PC-3 (cell line): ENCODE results near the gene UQCC5. TPM values are rescaled to one million over a fixed set of nuclear protein-coding genes. Genes with fewer than 3 reads are reported as not detected.

Experiments used
- ATAC-seq: fragments of 200-7000 bp; cut with Tn5 transposase; 2 replicates; pipeline ENCODE4 v1.9.1; 2020; ENCODE audit warnings: mild to moderate bottlenecking, moderate library complexity
- BruUV-seq: library from RNA; stranded (reverse); fragments of 400-500 nt; replicated peaks from 2 replicates; lab custom pipeline; 2021; lab: Mats Ljungman, UMichigan
- CTCF ChIA-PET: fragments of 300-600 bp; sonication (Branson Sonifier 250); formaldehyde crosslinking; loops from one replicate; lab custom pipeline; 2022; ENCODE audit warnings: antibody characterized with exemption; lab: Charles Lee
- POLR2A ChIA-PET: fragments of 300-600 bp; sonication (Branson Sonifier 250); formaldehyde crosslinking; loops from one replicate; lab custom pipeline; 2022; ENCODE audit warnings: antibody characterized with exemption; ENCODE audit not compliant: unreplicated experiment; lab: Charles Lee
- DNase-seq: peaks from one replicate; pipeline ENCODE4 v3.0.0-alpha.2; 2015
- H2AFZ ChIP-seq: fragments of 300-600 bp; sonication (generic); 2 replicates; pipeline ENCODE4 v1.6.0; 2016; ENCODE audit warnings: antibody characterized with exemption, low read length
- H3F3A ChIP-seq: fragments of 300-600 bp; sonication (generic); one replicate; pipeline ENCODE4 v1.6.0; 2017; ENCODE audit warnings: antibody characterized with exemption, low read length, control low read depth, mild to moderate bottlenecking; ENCODE audit not compliant: unreplicated experiment
- H3K27ac ChIP-seq: fragments of 300-600 bp; sonication (generic); 2 replicates; pipeline ENCODE4 v1.5.1; 2016; ENCODE audit warnings: mild to moderate bottlenecking, low read length
- H3K27me3 ChIP-seq: fragments of 300-600 bp; sonication (generic); 2 replicates; pipeline ENCODE4 v1.6.1; 2016; ENCODE audit warnings: low read length, mixed read lengths
- H3K36me3 ChIP-seq: fragments of 300-600 bp; sonication (generic); 2 replicates; pipeline ENCODE4 v1.6.1; 2016; ENCODE audit warnings: low read depth, mixed run types, low read length, mixed read lengths
- H3K4me1 ChIP-seq: fragments of 300-600 bp; sonication (generic); 2 replicates; pipeline ENCODE4 v1.5.1; 2016; ENCODE audit warnings: low read length; ENCODE audit not compliant: insufficient read depth
- H3K4me2 ChIP-seq: fragments of 300-600 bp; sonication (generic); 2 replicates; pipeline ENCODE4 v1.6.0; 2016; ENCODE audit warnings: low read length
- H3K4me3 ChIP-seq: fragments of 300-600 bp; sonication (generic); 2 replicates; pipeline ENCODE4 v1.5.1; 2016; ENCODE audit warnings: mild to moderate bottlenecking, low read length, mixed read lengths
- H3K79me2 ChIP-seq: fragments of 300-600 bp; sonication (generic); 2 replicates; pipeline ENCODE4 v1.6.1; 2017; ENCODE audit warnings: low read length, mixed read lengths
- H3K9ac ChIP-seq: fragments of 300-600 bp; sonication (generic); 2 replicates; pipeline ENCODE4 v1.6.0; 2016; ENCODE audit warnings: mild to moderate bottlenecking, low read length
- H3K9me2 ChIP-seq: fragments of 300-600 bp; sonication (generic); replicated peaks from 2 replicates; pipeline ENCODE4 v1.6.1; 2016; ENCODE audit warnings: mixed run types, low read length, mixed read lengths
- H3K9me3 ChIP-seq: fragments of 300-600 bp; sonication (generic); 2 replicates; pipeline ENCODE4 v1.6.1; 2016; ENCODE audit warnings: low read length, mixed read lengths
- H4K20me1 ChIP-seq: fragments of 300-600 bp; sonication (generic); 2 replicates; pipeline ENCODE4 v1.6.1; 2016; ENCODE audit warnings: low read length, mixed read lengths
- EZH2 ChIP-seq: fragments of 300-600 bp; sonication (generic); IDR thresholded peaks from one replicate; pipeline ENCODE4 v1.6.1; 2017; ENCODE audit warnings: antibody characterized with exemption, mild to moderate bottlenecking, low read length; ENCODE audit not compliant: unreplicated experiment
- EZH2phosphoT487 ChIP-seq: fragments of 300-600 bp; sonication (generic); IDR thresholded peaks from 2 replicates; pipeline ENCODE4 v1.6.1; 2018; ENCODE audit warnings: mild to moderate bottlenecking, antibody characterized with exemption, low read length, borderline replicate concordance
- intact Hi-C: fragments of 100-400 bp; cut with micrococcal nuclease; formaldehyde crosslinking; loops from 2 replicates; pipeline ENCODE4 v1.9.0; 2023
- total RNA-seq: library from RNA; depleted of rRNA; stranded (reverse); fragments of >200 nt; gene quantifications from 2 replicates; pipeline ENCODE4 v1.2.3, GENCODE V29; 2014
- TF ChIP-seq, protein P1 (sequence below): fragments of 300-600 bp; sonication (generic); conservative IDR thresholded peaks from 2 replicates; pipeline ENCODE4 v1.5.1; 2017; ENCODE audit warnings: antibody characterized with exemption, low read depth, mild to moderate bottlenecking, low read length

The UQCC5 gene
- total RNA-seq, 1 experiment from 2014 or later = 26.1 TPM

GRCh38 chr3:52502808-52503350 is 33.5 kb upstream of the UQCC5 start:
- Histone ChIP-seq H4K20me1 (no peaks in the 10 kb centered on the region), H3K27ac (no peak overlapping the region), H3K79me2 (no peaks in the 10 kb centered on the region), H3K27me3 (no peaks in the 10 kb centered on the region), H3K4me1 (peaks cover 13% of the 10 kb centered on the region; the same call in 1 of the 2 replicates), H3K9ac (no peak overlapping the region), H3K9me2 (no peaks in the 10 kb centered on the region), H3K4me3 (no peak overlapping the region), H3F3A (no peaks in the 10 kb centered on the region), H3K9me3 (no peaks in the 10 kb centered on the region), H2AFZ (no peak overlapping the region), H3K36me3 (no peaks in the 10 kb centered on the region), H3K4me2 (no peak overlapping the region)
- intact Hi-C loops = no loop called here
- ChIA-PET CTCF (no interaction called here), POLR2A (no interaction called here)
- TF ChIP-seq EZH2phosphoT487 (no peak), EZH2 (no peak)
- TF ChIP-seq, protein P1, sequence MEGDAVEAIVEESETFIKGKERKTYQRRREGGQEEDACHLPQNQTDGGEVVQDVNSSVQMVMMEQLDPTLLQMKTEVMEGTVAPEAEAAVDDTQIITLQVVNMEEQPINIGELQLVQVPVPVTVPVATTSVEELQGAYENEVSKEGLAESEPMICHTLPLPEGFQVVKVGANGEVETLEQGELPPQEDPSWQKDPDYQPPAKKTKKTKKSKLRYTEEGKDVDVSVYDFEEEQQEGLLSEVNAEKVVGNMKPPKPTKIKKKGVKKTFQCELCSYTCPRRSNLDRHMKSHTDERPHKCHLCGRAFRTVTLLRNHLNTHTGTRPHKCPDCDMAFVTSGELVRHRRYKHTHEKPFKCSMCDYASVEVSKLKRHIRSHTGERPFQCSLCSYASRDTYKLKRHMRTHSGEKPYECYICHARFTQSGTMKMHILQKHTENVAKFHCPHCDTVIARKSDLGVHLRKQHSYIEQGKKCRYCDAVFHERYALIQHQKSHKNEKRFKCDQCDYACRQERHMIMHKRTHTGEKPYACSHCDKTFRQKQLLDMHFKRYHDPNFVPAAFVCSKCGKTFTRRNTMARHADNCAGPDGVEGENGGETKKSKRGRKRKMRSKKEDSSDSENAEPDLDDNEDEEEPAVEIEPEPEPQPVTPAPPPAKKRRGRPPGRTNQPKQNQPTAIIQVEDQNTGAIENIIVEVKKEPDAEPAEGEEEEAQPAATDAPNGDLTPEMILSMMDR = no peak
- BruUV-seq = no TSS peak
- DNase-seq (no peak), ATAC-seq (no peak)

- no peaks in the 10 kb centered on the region for H3K36me3 ChIP-seq
- ChIA-PET POLR2A (no interaction called here), CTCF (no interaction called here)
- no peak overlapping the region for H2AFZ ChIP-seq
- DNase-seq = no peak
- peaks cover 13% of the 10 kb centered on the region; the same call in 1 of the 2 replicates for H3K4me1 ChIP-seq
- no peak overlapping the region for H3K27ac ChIP-seq
- intact Hi-C loops = no loop called here
- no peaks in the 10 kb centered on the region for H3K27me3 ChIP-seq
- no peaks in the 10 kb centered on the region for H3K79me2 ChIP-seq
- no TSS peak for BruUV-seq
- TF ChIP-seq EZH2 = no peak
- TF ChIP-seq EZH2phosphoT487 = no peak
- TF ChIP-seq, protein P1 = no peak
- no peak overlapping the region for H3K9ac ChIP-seq
- no peaks in the 10 kb centered on the region for H3K9me2 ChIP-seq
- H4K20me1 ChIP-seq = no peaks in the 10 kb centered on the region
- ATAC-seq = no peak
- H3F3A ChIP-seq = no peaks in the 10 kb centered on the region
- no peak overlapping the region for H3K4me3 ChIP-seq
- no peak overlapping the region for H3K4me2 ChIP-seq
- no peaks in the 10 kb centered on the region for H3K9me3 ChIP-seq
Observed at GRCh38 chr3:52503788-52504424, 32.5 kb upstream of the UQCC5 start.

- ATAC-seq = no peak
- H3K36me3 ChIP-seq = no peaks in the 10 kb centered on the region
- H3K79me2 ChIP-seq = no peaks in the 10 kb centered on the region
- H3K9ac ChIP-seq = no peak overlapping the region
- H3K4me1 ChIP-seq = peaks cover 13% of the 10 kb centered on the region; the same call in 1 of the 2 replicates
- no peak overlapping the region for H3K27ac ChIP-seq
- H3K9me3 ChIP-seq = no peaks in the 10 kb centered on the region
- ChIA-PET POLR2A (no interaction called here), CTCF (no interaction called here)
- TF ChIP-seq EZH2 (no peak), EZH2phosphoT487 (no peak)
- TF ChIP-seq, protein P1 = no peak
- no peaks in the 10 kb centered on the region for H3K27me3 ChIP-seq
- intact Hi-C loops = no loop called here
- H3K4me2 ChIP-seq = no peak overlapping the region
- DNase-seq = no peak
- H3F3A ChIP-seq = no peaks in the 10 kb centered on the region
- H2AFZ ChIP-seq = no peak overlapping the region
- H4K20me1 ChIP-seq = no peaks in the 10 kb centered on the region
- H3K4me3 ChIP-seq = no peak overlapping the region
- H3K9me2 ChIP-seq = no peaks in the 10 kb centered on the region
- no TSS peak for BruUV-seq
Observed at GRCh38 chr3:52504977-52505376, 31.4 kb upstream of the UQCC5 start.
